GOT3 (cell line): ENCODE data around the gene MYO1A.
"Not testable (repeated sequence)": the region's sequence is repeated elsewhere in the genome, so short reads cannot be mapped to it uniquely, and the experiment has no call there.

Experiments
- DNase-seq: peaks from one replicate; lab custom pipeline; 2025; ENCODE audit warnings: mixed read lengths; lab: John Stamatoyannopoulos, UW

MYO1A gene

DNA sequence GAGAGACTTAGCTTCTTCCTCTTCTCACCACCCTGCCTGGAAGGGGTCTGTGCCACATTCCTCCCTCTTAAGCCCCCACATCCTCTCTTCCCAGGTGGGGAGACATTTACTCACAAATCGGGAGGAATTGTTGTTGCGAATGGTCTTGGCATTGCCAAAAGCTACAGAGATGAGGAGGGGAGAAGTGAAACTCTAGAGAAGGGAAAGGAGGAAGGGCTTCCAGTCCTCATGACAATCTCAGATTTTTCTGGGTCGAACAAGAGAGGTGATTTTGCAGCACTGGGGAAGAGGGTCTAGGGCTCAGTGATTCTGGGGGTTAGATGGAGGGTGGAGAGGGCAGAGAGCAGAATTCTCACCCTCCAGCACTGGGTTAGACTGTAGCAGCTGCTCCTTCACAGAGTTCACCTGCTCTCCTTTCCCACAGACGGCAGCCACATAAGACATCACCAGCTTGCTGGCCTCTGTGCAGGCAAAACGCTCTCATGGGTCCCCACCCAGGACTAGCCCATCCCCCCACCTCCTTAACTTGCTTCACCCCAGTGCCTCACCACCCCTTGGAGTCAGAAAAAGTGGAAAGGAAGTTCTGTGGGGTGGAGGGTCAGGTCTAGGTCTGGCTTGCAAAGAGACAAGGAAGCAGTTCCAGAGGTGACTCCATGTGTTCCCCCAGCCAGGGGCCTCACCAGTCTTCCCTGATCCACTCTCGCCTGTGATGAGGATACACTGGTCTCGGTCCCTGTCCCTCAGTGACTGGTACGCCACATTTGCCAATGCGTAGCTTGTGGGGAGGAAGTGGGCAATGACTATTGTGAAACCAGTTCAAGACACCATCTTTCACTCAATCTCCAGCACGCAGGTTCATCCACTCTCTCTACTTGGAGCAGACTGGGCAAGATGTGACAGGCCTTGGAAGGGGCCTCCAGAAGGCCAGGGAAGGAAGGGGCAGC is 2.7 kb downstream of the MYO1A start:
- no peak for DNase-seq

DNA sequence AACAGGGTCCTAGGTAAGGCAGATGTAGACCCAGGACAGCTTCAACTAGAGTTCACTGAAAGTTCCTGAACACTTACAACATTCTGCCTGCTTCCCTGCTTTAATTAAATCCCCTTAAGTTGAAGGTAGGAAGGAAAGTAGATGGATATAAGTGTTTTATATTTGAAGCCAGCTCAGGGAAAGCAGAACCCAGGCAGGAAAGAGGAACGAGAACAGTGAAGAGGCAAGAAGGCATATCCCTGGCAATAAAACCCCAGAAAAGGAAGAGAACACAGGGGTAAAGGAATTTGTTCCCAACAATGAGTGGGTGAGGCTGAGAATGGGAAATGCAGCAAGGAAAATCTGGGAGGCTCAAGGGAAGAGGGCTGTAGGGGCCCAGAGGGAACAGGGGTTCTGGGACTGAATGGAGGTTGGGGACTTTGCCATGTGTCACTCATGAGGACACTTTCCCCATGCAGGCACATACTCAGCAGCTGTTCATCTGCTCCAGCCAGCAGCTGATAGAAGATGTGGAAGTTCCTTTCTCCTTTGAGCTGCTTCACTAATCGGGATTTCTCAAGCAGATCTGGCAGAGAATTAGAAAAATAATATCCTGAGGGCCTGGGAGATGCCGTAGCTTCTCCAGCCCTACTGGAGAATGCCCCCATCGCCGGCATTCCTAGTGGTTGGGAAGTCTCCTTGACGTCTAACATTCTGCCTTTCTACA is 3.7 kb downstream of the MYO1A start:
- no peak for DNase-seq

DNA sequence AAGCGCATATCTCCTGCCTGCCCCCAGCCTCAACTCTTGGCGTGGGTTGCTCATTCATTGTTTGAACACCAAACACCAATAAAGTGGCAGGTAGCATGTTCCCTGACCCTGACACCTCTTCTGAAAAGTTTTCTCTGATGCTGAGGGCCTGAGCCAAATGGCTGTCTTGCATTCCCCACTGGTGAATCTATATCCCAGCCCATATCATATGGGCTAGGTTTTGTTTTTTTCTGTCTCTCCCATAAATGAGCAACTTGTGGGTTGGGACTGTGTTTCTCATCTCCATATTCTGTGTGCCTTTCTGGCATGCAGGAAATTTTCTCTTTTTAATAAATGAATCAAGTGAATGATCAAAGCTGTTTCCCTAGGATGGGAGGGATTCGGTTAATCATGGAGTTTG is 5.0 kb downstream of the MYO1A start:
- DNase-seq, result no peak

DNA sequence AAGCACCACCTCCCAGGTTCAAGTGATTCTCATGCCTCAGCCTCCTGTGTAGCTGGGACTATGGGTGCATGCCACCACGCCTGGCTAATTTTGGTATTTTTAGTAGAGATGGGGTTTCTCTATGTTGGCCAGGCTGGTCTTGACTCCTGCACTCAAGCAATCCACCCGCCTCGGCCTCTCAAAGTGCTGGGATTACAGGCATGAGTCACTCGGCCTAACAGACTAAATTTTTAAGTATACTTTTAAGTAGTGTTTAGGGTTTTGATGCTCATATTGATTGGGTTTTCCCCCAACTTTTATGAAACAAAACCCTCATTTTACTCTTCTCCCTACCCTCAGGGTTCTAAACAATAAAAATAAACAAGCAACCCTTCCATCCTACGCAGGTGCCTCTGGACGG is 5.5 kb downstream of the MYO1A start:
- no peak for DNase-seq

DNA sequence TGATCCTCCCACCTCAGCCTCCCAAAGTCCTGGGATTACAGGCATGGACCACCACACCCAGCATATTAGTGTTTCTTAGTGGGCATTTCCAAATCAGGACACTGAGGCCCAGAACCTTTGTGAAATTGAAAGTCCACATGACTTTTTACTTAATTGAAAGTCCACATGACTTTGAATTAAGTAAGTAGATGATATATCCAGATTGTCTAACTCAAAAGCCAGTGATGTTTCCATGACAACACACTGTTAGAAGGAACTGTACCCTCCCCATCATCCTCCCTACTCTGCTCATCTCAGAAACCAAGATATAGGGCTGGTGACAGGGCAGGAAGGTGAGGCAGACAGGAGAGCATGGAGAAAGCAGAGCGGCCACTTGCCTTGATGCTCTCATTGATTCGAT is 7.2 kb downstream of the MYO1A start:
- no peak for DNase-seq

DNA sequence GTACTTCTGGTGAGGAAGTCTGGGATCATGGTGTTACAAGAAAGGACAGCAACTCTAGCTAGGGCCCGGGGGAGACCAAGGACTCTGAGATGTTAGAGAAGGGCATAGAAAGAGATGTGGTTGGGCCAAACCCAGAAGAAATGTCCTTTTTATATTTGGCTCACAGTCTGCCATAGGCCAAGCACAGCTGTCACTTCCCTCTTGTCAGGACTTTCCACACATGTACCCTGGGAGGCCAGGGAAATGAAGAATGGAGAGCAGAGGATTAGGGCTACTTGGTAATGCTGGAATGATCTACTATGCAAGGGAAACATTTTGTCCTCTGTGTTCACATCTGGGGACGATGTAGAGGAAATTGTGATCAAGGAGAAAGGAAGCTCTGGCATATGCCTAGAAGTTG is 9.2 kb downstream of the MYO1A start:
- DNase-seq, result no peak

DNA sequence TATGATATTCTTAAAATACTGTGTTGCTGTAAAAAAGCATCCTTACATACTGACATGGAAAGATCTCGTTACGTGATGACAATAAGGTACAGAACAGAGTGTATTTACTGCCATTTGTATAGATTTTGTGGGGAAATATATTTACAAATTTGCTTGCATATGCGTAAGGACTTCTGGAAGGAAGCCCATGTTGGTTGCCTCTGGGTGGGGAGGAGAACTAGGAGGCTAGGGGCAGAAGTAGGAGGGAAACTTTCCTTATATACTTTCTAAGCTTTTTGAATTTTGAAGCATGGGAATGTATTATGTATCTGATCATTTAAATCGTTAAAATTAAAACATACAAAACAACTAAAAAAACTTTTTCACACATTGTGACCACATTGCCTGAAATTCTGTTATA is 9.7 kb downstream of the MYO1A start:
- no peak for DNase-seq

DNA sequence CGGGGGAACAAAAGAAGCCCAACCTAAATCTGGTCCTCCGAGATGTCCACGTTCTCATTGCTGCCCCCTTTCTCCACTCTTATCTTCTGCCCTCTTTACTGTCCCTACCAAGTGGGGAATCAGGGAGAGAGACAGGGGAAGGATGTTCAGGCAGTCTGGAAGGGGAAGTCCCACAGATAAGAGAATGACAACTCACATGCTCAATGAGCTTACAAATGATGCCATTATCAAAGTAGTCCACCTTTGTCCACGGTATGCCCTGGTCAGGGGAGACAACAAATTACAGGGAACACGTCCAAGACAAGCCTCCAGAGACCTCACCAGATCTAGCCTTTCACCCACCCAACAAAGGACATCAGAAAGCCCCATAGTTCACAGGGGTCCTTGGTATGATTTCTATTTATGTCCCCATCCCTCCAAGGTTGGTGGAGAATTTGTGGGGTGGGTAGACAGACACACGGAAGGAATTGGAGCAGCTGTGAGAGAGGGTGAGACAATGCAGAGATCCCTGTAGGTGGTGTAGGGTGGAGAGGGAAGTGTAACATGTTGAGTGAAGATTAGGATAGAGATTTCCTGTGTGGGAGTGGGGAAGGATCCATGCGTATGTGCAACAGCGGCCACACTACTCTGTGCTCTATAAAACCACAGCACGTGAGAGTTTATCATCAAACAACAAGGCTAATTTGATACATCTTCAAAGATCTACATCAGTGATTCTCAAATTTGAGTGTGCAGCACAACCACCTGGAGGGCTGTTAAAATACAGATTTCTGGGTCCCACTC is 10.7 kb downstream of the MYO1A start:
- no peak for DNase-seq

DNA sequence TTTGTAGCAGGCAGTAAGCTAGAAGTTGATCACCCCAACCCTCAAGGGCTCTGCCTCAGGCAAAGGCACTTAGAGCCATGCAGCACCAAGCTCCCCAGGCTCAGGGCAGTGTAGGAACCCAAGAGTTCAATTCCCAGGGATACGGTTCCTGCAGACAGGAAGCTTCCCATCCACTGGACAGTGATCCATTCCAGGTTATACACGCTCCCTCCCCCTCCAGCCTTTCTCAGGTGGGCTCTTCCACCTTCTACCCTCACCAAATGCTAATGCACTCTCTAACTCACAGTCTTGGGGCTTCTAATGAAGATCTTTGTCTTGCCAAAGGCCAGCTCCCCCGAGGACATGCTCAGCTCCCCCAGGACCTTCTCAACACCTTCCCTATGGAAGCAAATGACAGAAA is 12.7 kb downstream of the MYO1A start:
- no peak for DNase-seq

DNA sequence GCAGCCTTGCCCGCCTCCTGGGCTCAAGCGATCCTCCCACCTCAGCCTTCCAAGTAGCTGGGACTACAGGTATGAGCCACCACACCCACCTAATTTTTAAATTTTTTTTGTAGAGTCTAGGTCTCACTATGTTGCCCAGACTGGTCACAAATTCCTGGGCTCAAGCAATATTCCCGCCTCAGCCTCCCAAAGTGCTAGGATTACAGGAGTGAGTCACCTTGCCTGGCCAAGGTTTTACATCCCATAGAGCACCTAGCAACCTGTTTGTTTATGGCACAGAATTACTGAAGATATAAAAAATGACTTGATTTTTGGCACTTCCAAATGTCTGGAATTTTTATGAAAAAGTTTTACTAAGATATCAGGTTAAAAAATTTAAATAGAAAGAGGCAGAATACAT is 16.5 kb downstream of the MYO1A start:
- no peak for DNase-seq

DNA sequence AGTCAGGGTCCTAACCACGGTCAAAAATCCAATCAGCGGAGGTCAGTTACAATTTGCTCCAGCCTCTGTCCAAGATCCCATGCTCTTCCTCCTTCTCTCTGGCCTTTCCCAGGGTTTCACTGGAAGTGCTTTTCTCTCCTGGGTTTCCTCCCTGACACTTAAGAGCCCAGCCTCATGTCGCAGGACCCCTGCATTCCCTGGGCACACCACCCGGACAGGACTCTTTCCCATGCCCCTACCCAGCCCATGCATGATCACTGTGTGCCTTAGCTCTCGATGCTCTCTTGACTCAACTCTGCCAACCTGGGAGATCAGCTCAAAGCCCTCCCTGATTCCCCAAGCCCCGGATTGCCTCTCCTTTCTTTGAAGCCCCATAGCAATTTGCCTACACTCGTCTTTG is 18.1 kb downstream of the MYO1A start:
- DNase-seq, result no peak

DNA sequence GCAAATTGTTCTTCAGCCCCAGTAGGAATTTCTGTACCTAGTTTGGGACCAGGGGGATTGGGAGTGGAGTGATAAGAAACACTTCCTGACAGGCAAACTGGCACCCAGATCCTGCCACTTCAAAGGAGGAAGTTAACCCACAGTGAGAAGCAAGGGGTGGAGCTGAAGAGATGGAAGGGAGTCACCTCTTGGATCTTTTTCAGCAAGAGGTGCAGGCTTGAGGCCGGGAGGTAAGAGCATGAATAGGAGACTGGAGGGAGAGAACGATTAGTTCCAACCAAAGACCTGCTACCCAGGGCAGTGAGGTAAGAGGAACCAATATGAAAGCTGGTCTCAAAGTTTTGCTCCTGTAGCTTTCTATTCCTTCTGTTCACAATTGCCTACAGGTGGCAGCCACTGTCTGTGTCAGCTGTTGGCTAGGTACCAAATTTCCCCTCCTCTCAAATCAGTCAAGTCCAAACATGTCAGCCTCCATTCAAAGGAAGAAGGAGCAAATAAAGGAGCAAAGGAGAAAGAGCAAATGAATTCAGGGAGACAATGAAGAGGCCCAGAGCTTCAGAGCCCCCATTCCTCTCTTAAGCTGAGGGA is 18.7 kb downstream of the MYO1A start:
- no peak for DNase-seq

DNA sequence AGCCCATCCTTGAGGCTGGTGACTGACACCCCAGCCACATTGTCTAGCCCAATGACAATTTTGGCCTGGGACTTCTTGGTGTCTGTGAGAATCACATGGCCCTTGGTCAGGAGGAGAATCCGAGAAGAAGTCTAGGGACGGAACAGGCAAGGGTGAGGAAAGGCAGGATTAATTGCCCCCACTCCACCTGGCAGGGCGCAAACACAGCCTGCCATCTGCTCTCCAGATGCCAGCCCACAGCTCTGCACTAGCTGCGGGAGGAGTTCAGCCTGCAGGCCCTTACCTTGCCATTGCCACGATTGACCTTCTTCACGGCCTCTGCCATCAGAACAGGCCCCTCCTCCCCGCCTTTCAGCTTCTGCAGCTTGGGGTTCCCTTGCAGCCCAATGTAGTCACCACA is 20.5 kb downstream of the MYO1A start:
- no peak for DNase-seq

DNA sequence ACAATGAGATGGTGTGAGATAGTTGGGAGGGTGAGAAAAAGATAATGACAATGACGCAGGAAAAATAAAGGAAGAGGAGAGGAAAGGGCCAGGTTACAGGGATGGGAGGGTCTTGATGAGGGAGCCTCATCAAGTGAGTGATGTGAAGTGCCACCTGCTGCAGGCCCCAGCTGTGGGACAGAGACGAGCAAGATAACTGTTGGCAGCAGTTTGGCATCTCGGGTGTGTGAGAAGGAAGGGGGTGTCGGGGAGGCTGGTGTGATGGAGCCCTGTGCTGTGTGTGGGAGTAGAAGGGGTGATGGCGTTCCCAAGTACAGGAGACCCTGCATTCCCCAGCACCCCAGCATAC is 22.1 kb downstream of the MYO1A start:
- DNase-seq, result no peak

DNA sequence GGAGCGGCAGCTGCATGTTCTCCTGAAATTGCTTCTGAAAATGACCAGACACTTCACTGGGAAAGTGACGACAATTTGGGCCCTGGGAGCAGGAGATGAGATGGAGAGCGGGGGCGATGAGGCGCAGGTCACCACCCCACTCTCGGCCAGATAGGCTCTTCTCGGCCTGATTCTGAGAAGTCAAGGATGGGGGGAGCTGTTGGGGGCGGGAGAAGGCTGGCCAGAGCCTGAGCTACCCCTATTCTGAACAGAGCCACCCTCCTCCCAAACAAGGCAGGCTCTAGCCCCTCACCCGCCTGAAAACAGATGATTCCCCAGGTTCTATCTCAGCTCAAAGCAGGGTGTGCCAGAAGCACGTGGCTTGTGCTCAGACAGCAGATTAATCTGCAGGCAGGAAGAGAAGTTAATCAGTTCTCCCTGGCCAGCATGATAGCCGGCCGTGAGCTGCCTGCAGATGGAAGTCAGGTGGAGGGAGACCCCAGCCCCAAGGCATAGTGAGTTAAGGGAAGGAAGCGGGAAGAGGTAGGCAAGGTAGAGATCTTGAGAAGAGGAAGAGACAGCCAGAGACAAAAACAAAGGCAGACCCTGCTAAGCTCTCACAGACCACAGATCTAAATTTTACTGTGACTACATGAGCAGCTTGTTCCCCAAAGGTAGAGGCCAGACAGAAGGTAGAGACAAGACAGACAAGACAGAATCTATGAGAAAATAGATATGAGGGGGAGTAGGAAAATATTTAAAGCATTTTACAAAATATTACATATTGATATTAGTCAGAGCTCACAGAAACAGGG is 22.7 kb downstream of the MYO1A start:
- DNase-seq, result no peak

DNA sequence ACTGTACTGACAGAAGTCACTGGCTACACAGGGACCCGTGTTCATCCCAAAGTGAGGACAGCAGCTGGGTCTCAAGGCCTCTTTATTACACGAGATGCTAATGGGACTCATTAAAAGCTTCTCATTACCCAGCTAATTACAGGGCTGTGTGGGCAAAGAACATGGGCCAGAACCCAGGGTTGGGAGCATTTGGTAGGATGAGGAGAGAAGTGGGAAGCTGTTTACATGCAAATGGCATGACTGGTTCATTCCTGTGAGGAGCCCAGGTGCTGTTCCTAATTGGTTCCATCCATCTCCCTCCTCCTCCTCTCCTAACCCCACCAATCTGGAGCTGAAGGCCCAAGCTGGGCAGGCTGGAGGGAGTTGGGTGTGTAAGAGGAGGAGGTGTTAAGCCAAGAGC is 24.7 kb downstream of the MYO1A start:
- DNase-seq, result no peak

DNA sequence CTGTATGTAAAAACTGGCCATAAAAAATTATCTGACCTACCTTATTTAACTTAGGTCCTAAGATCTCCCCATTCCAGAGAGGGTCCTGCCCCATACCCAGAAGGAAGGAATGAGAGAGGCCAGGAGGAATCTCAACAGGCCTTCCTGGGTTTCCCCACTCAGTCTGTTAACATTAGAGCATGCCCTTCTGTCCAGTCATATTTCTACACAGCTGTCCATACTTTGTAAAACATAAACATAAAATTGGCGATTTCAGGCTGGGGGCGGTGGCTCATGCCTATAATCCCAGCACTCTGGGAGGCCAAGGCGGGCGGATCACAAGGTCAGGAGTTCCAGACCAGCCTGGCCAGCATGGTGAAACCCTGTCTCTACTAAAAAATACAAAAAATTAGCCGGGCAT is 27.6 kb downstream of the MYO1A start:
- DNase-seq, result not testable (repeated sequence)

DNA sequence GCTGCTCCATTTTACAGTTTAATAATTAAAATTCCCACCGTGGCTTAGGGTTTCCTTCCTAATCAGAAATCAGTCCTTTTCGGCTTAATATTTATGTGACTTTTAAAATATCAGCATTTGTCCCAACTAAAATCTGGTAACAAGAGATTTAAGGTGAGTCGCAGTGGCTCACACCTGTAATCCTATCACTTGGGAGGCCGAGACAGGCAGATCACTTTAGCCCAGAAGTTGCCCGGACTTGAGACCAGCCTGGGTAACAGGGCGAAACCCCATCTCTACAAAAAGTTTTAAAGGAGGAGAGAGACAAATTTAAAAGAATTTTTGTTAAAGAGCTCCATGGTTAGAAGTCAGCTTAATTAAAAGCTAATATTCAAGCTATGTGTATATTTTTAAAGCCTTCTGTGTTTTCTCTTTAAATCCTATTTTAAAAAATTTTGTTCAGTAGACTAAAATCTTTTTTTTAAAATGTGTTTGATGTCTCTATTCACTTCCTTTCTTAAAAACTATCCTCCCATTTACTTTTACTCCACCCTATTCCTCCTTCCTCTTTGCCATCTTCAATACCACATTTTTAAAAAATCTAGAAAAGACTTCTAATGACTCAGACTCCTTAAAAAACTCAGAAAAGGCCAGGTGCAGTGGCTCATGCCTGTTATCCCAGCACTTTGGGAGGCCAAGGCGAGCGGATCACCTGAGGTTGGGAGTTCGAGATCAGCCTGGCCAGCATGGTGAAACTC is 29.8 kb downstream of the MYO1A start:
- DNase-seq, result no peak

DNA sequence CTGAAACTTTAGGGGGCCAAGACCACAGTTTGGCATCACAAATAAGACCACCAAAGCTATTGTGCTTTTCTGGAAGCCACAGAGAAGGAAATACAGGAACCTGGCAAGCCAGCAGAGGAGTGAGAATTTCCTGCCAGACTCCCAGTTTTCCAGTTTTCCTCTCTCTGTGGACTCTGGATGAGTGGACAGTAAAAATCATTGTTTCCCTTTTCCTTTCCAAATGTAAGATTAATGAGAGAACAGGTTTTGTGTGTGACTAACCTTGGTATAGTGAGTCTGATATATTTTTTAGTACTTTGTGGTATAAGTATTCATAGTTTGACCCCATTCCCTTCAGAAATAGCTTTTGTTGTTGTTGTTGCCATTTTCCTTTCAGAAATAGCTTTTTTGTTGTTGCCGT is 31.0 kb downstream of the MYO1A start:
- no peak for DNase-seq

DNA sequence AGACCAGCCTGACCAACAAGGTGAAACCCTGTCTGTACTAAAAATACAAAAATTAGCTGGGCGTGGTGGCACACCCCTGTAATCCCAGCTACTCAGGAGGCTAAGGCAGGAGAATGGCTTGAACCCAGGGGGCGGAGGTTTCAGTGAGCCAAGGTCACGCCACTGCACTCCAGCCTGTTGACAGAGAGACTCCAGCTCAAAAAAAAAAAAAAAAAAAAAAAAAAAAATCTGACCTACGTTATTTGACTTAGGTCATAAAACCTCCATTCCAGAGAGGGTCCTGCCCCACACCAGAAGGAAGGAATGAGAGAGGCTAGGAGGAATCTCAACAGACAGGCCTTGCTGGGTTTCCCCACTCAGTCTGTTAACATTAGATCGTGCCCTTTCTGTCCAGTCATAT is 31.6 kb downstream of the MYO1A start:
- DNase-seq, result not testable (repeated sequence)

DNA sequence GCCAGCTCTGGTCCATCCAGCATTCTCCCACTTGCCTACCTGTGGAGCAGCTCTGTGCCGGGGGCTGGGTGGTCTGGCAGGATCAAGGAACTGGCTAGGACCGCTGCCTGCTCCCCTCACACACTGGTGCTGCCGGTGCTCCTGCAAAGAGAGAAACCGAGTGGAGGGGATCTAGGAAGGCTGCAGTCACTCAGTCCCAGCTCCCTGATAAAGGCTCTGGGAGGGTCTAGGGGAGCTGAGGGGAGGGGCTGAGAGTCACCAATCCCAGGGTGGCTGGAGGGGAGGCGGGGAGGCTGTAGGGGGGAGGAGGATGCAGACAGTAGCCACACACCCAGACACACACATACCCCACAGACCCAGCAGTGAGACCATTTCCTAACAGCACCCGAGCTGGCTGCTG is 33.6 kb downstream of the MYO1A start, which contains the start of gene TAC3:
TAC3 (minus strand) TSS at position 182 of the 400 bp plus-strand sequence. CDS start 732 bp downstream, outside the sequence.
- no peak for DNase-seq
